ENCODE data around the gene CHMP2B. TPM values are rescaled to one million over a fixed set of nuclear protein-coding genes. Genes with fewer than 3 reads are reported as not detected.

CHMP2B gene
- total and polyA plus RNA-seq, 2 experiments from 2014 or later: 45.1 to 130 TPM

- Histone ChIP-seq H3K4me2 (no peak overlapping the region), H3K4me1 (ENCODE audit: insufficient read depth) (no peaks in the 10 kb centered on the region), H3K9me2 (ENCODE audit: insufficient read depth) (no peaks in the 10 kb centered on the region), H3K79me2 (replicated peaks; ENCODE audit: insufficient read depth) (no peaks in the 10 kb centered on the region), H3K27me3 (ENCODE audit: insufficient read depth) (no peaks in the 10 kb centered on the region), H3K36me3 (ENCODE audit: insufficient read depth) (no peaks in the 10 kb centered on the region), H3K27ac (ENCODE audit: low read depth) (no peak overlapping the region), H2AFZ (no peak overlapping the region), H3K4me3 (no peak overlapping the region), H3F3A (replicated peaks; ENCODE audit: low read depth) (no peaks in the 10 kb centered on the region), H4K20me1 (replicated peaks; ENCODE audit: insufficient read depth) (no peaks in the 10 kb centered on the region)
- Mint-ChIP-seq H3K27ac (no peak overlapping the region), H3K4me3 (no peak overlapping the region), H3K9me3 (no peaks in the 10 kb centered on the region), H3K36me3 (ENCODE audit: low read depth) (no peaks in the 10 kb centered on the region), H3K4me1 (no peaks in the 10 kb centered on the region), H3K27me3 (ENCODE audit: insufficient read depth, low read depth, poor library complexity) (no peaks in the 10 kb centered on the region)
- DNase-seq (ENCODE audit: low spot score): no peak
- no peak for TF ChIP-seq EZH2phosphoT487 (IDR thresholded peaks at IDR 0.05; ENCODE audit: unreplicated experiment)
- no peak for ATAC-seq
These were observed 8.5 kb upstream of the CHMP2B start for GRCh38 chr3:87218560-87218959.

DNA sequence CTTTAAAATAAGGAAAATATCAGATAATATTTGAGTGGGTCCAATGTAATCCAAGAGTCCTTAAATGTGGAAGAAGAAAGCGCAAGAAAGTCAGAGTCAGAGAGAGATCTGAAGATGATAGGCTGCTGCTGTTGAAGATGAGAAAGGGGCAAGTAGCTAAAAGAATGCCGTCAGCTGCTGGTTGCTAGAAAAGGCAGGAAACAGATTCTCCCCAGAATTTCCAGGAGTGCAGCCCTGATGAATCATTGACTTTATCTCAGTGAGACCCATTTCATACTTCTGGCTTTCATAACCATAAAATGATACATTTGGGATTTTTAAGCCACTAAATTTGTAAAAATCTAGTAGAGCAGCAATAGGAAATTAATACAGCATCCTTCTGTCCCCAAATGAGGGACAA lies 7.5 kb upstream of the CHMP2B start:
- no peaks in the 10 kb centered on the region for H3K9me3 Mint-ChIP-seq
- no peaks in the 10 kb centered on the region for H4K20me1 ChIP-seq (replicated peaks; ENCODE audit: insufficient read depth)
- no peaks in the 10 kb centered on the region for H3K36me3 ChIP-seq (ENCODE audit: insufficient read depth)
- H2AFZ ChIP-seq: no peak overlapping the region
- no peaks in the 10 kb centered on the region for H3K9me2 ChIP-seq (ENCODE audit: insufficient read depth)
- H3K4me1 Mint-ChIP-seq: no peaks in the 10 kb centered on the region
- no peak overlapping the region for H3K27ac Mint-ChIP-seq
- no peak overlapping the region for H3K4me3 ChIP-seq
- no peaks in the 10 kb centered on the region for H3F3A ChIP-seq (replicated peaks; ENCODE audit: low read depth)
- H3K79me2 ChIP-seq (replicated peaks; ENCODE audit: insufficient read depth): no peaks in the 10 kb centered on the region
- no peak overlapping the region for H3K4me3 Mint-ChIP-seq
- no peak overlapping the region for H3K4me2 ChIP-seq
- no peak overlapping the region for H3K27ac ChIP-seq (ENCODE audit: low read depth)
- H3K36me3 Mint-ChIP-seq (ENCODE audit: low read depth): no peaks in the 10 kb centered on the region
- no peaks in the 10 kb centered on the region for H3K27me3 Mint-ChIP-seq (ENCODE audit: insufficient read depth, low read depth, poor library complexity)
- no peaks in the 10 kb centered on the region for H3K27me3 ChIP-seq (ENCODE audit: insufficient read depth)
- ATAC-seq: no peak
- H3K4me1 ChIP-seq (ENCODE audit: insufficient read depth): no peaks in the 10 kb centered on the region
- DNase-seq (ENCODE audit: low spot score): no peak
- TF ChIP-seq ZNF114 (CRISPR knock-in tag; IDR thresholded peaks at IDR 0.05) (no peak), JUNB (IDR thresholded peaks at IDR 0.05; ENCODE audit: unreplicated experiment) (no peak), EZH2phosphoT487 (IDR thresholded peaks at IDR 0.05; ENCODE audit: unreplicated experiment) (no peak), POLR2AphosphoS5 (IDR thresholded peaks at IDR 0.05; ENCODE audit: low read depth) (no peak), ZNF331 (CRISPR knock-in tag; IDR thresholded peaks at IDR 0.05; ENCODE audit: low read depth) (no peak), REST (IDR thresholded peaks at IDR 0.05; ENCODE audit: unreplicated experiment) (no peak), CREB1 (CRISPR knock-in tag; IDR thresholded peaks at IDR 0.05; ENCODE audit: low read depth) (no peak), ETS1 (IDR thresholded peaks at IDR 0.05) (no peak), ZNF462 (CRISPR knock-in tag; IDR thresholded peaks at IDR 0.05) (no peak), NANOG (IDR thresholded peaks at IDR 0.05; ENCODE audit: borderline replicate concordance) (no peak)
